GM12878 (cell line): ENCODE results near the gene FHIP1A. TPM values are rescaled to one million over a fixed set of nuclear protein-coding genes. Genes with fewer than 3 reads are reported as not detected.

Experiments
- ATAC-seq: fragments of 200-7000 bp; cut with Tn5 transposase; 3 replicates; pipeline ENCODE4 v1.9.1; 2020; ENCODE audit warnings: mild to moderate bottlenecking, moderate library complexity
- BruUV-seq: library from RNA; stranded (reverse); fragments of 400-500 nt; replicated peaks from 2 replicates; lab custom pipeline; 2021; lab: Mats Ljungman, UMichigan
- CTCF ChIA-PET: fragments of 300-600 bp; sonication (Branson Sonifier 250); formaldehyde crosslinking; extraction: SDS; loops from one replicate; lab custom pipeline; 2021; ENCODE audit warnings: inconsistent platforms; lab: Yijun Ruan, JAX
- POLR2A ChIA-PET: fragments of 350-600 bp; formaldehyde crosslinking; extraction: SDS; loops from one replicate; lab custom pipeline; 2021; ENCODE audit warnings: inconsistent platforms; lab: Charles Lee
- RAD21 ChIA-PET: fragments of 300-600 bp; sonication (Branson Sonifier 250); formaldehyde crosslinking; loops from one replicate; lab custom pipeline; 2023; ENCODE audit warnings: antibody characterized with exemption; ENCODE audit not compliant: unreplicated experiment; lab: Charles Lee
- SMC1A ChIA-PET: fragments of 300-600 bp; sonication (Branson Sonifier 250); formaldehyde crosslinking; loops from one replicate; lab custom pipeline; 2023; ENCODE audit not compliant: unreplicated experiment, uncharacterized antibody; lab: Charles Lee
- DNase-seq: peaks from one replicate; pipeline ENCODE4 v3.0.0-alpha.2; 2011; ENCODE audit warnings: low read depth, low spot score
- FAIRE-seq: peaks from 3 replicates; lab custom pipeline; 2011; peaks lifted over from hg19 to GRCh38; lab: Jason Lieb, UNC
- H2AFZ ChIP-seq: 2 replicates; pipeline ENCODE4 v1.6.0; 2011; ENCODE audit warnings: low read depth, low read length, control low read depth; ENCODE audit not compliant: control insufficient read depth
- H3K27ac ChIP-seq: 2 replicates; pipeline ENCODE4 v1.5.1; 2011; ENCODE audit warnings: control low read depth; ENCODE audit not compliant: control insufficient read depth, insufficient read depth
- H3K27me3 ChIP-seq, 2 experiments: replicated peaks in 1 of 2; 2 replicates each; pipeline versions ENCODE4 v1.6.0 to v1.6.1; 2011; ENCODE audit warnings: low read length in 1 of 2; ENCODE audit not compliant: control insufficient read depth in 2 of 2, insufficient read depth in 2 of 2
- H3K36me3 ChIP-seq, 2 experiments: 2 replicates each; pipeline ENCODE4 v1.5.1; 2011; ENCODE audit warnings: low read length in 1 of 2; ENCODE audit not compliant: control insufficient read depth in 2 of 2, insufficient read depth in 2 of 2
- H3K4me1 ChIP-seq: 2 replicates; pipeline ENCODE4 v1.6.1; 2011; ENCODE audit warnings: mild to moderate bottlenecking, low read length, moderate library complexity, mixed read lengths; ENCODE audit not compliant: control insufficient read depth, insufficient read depth
- H3K4me2 ChIP-seq: 2 replicates; pipeline ENCODE4 v1.6.0; 2011; ENCODE audit warnings: control low read depth; ENCODE audit not compliant: control insufficient read depth, insufficient read depth
- H3K4me3 ChIP-seq: fragments of 200-600 bp; sonication (generic); 2 replicates; pipeline ENCODE4 v1.5.1; 2016
- H3K79me2 ChIP-seq: 2 replicates; pipeline ENCODE4 v1.6.0; 2011; ENCODE audit warnings: low read length; ENCODE audit not compliant: control insufficient read depth, insufficient read depth
- H3K9ac ChIP-seq: 2 replicates; pipeline ENCODE4 v1.8.0; 2011; ENCODE audit warnings: low read length, control low read depth, mixed read lengths; ENCODE audit not compliant: control insufficient read depth, insufficient read depth
- H3K9me3 ChIP-seq: replicated peaks from 3 replicates; pipeline ENCODE4 v1.5.1; 2011; ENCODE audit warnings: mild to moderate bottlenecking, low read length; ENCODE audit not compliant: control insufficient read depth, insufficient read depth
- H4K20me1 ChIP-seq: 2 replicates; pipeline ENCODE4 v1.6.0; 2011; ENCODE audit not compliant: control insufficient read depth, insufficient read depth
- CBX3 ChIP-seq: fragments of 200-600 bp; sonication (generic); IDR thresholded peaks from 2 replicates; pipeline ENCODE4 v1.6.1; 2016; ENCODE audit warnings: low read depth, borderline replicate concordance
- CREB1 ChIP-seq: IDR thresholded peaks from 2 replicates; pipeline ENCODE4 v1.6.1; 2012; ENCODE audit warnings: low read depth, mild to moderate bottlenecking, inconsistent platforms
- EED ChIP-seq: sonication (generic); IDR thresholded peaks from 2 replicates; pipeline ENCODE4 v1.6.1; 2016; ENCODE audit warnings: antibody characterized with exemption, low read depth
- ESRRA ChIP-seq: IDR thresholded peaks from 2 replicates; pipeline ENCODE4 v1.6.1; 2012; ENCODE audit warnings: mild to moderate bottlenecking, low read length, improper control_type of control experiment
- HDAC2 ChIP-seq: fragments of 200-600 bp; sonication (generic); IDR thresholded peaks from 2 replicates; pipeline ENCODE4 v1.6.1; 2017
- JUNB ChIP-seq: IDR thresholded peaks from 2 replicates; pipeline ENCODE4 v1.6.1; 2016; ENCODE audit warnings: antibody characterized with exemption, mild to moderate bottlenecking
- MEF2B ChIP-seq: fragments of 450-650 bp; IDR thresholded peaks from 2 replicates; pipeline ENCODE4 v1.6.1; 2018; ENCODE audit warnings: mild to moderate bottlenecking, moderate library complexity; ENCODE audit not compliant: partially characterized antibody, poor library complexity, severe bottlenecking
- PAX5 ChIP-seq: IDR thresholded peaks from 2 replicates; pipeline ENCODE4 v1.6.1; 2011; ENCODE audit warnings: low read depth, low read length, borderline replicate concordance
- RBBP5 ChIP-seq: fragments of 200-600 bp; sonication (generic); conservative IDR thresholded peaks from 2 replicates; pipeline ENCODE4 v1.6.1; 2016
- RCOR1 ChIP-seq: conservative IDR thresholded peaks from 2 replicates; pipeline ENCODE4 v1.6.1; 2012; ENCODE audit warnings: low read depth, low read length, improper control_type of control experiment
- SIX5 ChIP-seq: IDR thresholded peaks from 2 replicates; pipeline ENCODE4 v1.6.1; 2011; ENCODE audit warnings: mild to moderate bottlenecking, low read depth, low read length, moderate library complexity; ENCODE audit not compliant: severe bottlenecking
- SMAD5 ChIP-seq: IDR thresholded peaks from 2 replicates; pipeline ENCODE4 v1.6.1; 2016; ENCODE audit warnings: antibody characterized with exemption, low read depth
- TARDBP ChIP-seq: IDR thresholded peaks from 2 replicates; pipeline ENCODE4 v1.6.1; 2016; ENCODE audit warnings: borderline replicate concordance
- WGBS: methylation state at CpG from one replicate; pipeline ENCODE4 v1.1.6; 2016; ENCODE audit warnings: low lambda C conversion rate; ENCODE audit not compliant: insufficient replicate concordance, insufficient coverage; ENCODE audit errors: missing lambda C conversion rate; 5-methylcytosine and 5-hydroxymethylcytosine counted together
- in situ Hi-C: fragments of 300-500 bp; cut with MboI; formaldehyde crosslinking; loops from 9 replicates; pipeline ENCODE4 v1.14.3; 2018; ENCODE audit warnings: mixed read lengths
- intact Hi-C: fragments of 100-400 bp; cut with micrococcal nuclease; formaldehyde crosslinking; loops from one replicate; pipeline ENCODE4 v1.14.2; 2022; ENCODE audit not compliant: unreplicated experiment
- polyA plus RNA-seq, 11 experiments: library from polyadenylated mRNA; depleted of rRNA in 4 of 11; unstranded in 6 of 11; stranded (reverse) in 5 of 11; fragments of >200 nt; fragmentation: Nextera tagmentation in 4 of 11; fragmentation: Illumina TruSeq in 1 of 11; extraction: Ambion mirVana in 4 of 11; extraction: Trizol in 1 of 11; gene quantifications; 1 replicate in 1 of 11; 2 replicates in 10 of 11; pipeline versions ENCODE4 v1.2.1 to v1.2.3, GENCODE V29; 2011 to 2016; ENCODE audit warnings: inconsistent platforms in 2 of 11, missing spikeins in 2 of 11, low read depth in 1 of 11
- total RNA-seq, 4 experiments: library from RNA; depleted of rRNA in 3 of 4; stranded (reverse); fragments of >200 nt in 3 of 4; fragmentation: Illumina TruSeq in 1 of 4; extraction: Trizol in 1 of 4; gene quantifications; 2 replicates each; pipeline versions ENCODE4 v1.2.1 to v1.2.3, GENCODE V29; 2013 to 2021
- TF ChIP-seq, protein P1 (sequence below): fragments of 450-650 bp; IDR thresholded peaks from 2 replicates; pipeline ENCODE4 v1.6.1; 2017; ENCODE audit warnings: mild to moderate bottlenecking

Gene FHIP1A
- total and polyA plus RNA-seq, 10 of the 15 experiments (the other 5 are each of a cell fraction or from before 2014, with no cell fraction given) = 0.02 to 5.5 (median 0.13) TPM; not detected in 1

GRCh38 chr4:151408380-151408629, 671 bp upstream of the FHIP1A start:
- Histone ChIP-seq H3K36me3 (no peaks in the 10 kb centered on the region), H2AFZ (peak overlapping the region; percentile 64), H4K20me1 (no peaks in the 10 kb centered on the region; the same call in 1 of the 2 replicates), H3K4me2 (peak overlapping the region; percentile 92), H3K27ac (no peak overlapping the region), H3K4me1 (peaks cover 17% of the 10 kb centered on the region), H3K79me2 (no peaks in the 10 kb centered on the region), H3K9ac (no peak overlapping the region), H3K27me3 (peaks cover 0 to 6% of the 10 kb centered on the region in 2 experiments; a peak in 2 of 4 replicates), H3K4me3 (peak overlapping the region; percentile 70), H3K9me3 (no peaks in the 10 kb centered on the region; the same call in 2 of the 3 replicates)
- POLR2A ChIA-PET = interaction anchor here (0.8 to 1.6 kb wide), 2 partner anchors 13 to 24 kb away, joined by 3 to 4 read pairs; no protein-coding TSS in a partner anchor
- CTCF ChIA-PET = interaction anchor here (0.8 to 1.3 kb wide), 2 partner anchors 22 to 46 kb away, joined by 3 read pairs; no protein-coding TSS in a partner anchor
- TF ChIP-seq RBBP5 (no peak), CBX3 (no peak), EED (no peak), JUNB (no peak), SIX5 (no peak), SMAD5 (no peak), ESRRA (no peak), CREB1 (no peak), RCOR1 (no peak), PAX5 (no peak), TARDBP (no peak), MEF2B (no peak), HDAC2 (no peak)
- TF ChIP-seq, protein P1, sequence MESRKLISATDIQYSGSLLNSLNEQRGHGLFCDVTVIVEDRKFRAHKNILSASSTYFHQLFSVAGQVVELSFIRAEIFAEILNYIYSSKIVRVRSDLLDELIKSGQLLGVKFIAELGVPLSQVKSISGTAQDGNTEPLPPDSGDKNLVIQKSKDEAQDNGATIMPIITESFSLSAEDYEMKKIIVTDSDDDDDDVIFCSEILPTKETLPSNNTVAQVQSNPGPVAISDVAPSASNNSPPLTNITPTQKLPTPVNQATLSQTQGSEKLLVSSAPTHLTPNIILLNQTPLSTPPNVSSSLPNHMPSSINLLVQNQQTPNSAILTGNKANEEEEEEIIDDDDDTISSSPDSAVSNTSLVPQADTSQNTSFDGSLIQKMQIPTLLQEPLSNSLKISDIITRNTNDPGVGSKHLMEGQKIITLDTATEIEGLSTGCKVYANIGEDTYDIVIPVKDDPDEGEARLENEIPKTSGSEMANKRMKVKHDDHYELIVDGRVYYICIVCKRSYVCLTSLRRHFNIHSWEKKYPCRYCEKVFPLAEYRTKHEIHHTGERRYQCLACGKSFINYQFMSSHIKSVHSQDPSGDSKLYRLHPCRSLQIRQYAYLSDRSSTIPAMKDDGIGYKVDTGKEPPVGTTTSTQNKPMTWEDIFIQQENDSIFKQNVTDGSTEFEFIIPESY = no peak
- SMC1A ChIA-PET = interaction anchor here (1.0 kb wide), 1 partner anchor 15 kb away, joined by 3 read pairs; no protein-coding TSS in a partner anchor
- in situ Hi-C loops (no loop called here), intact Hi-C loops (loop anchor here (5.0 kb wide), 1 partner anchor 46 kb away; no protein-coding TSS in a partner anchor)
- 13% methylated on average over 8 of the region's 8 CpGs for whole genome bisulfite sequencing
- ATAC-seq = peak; percentile 11; the same call in 2 of the 3 replicates
- no peak for FAIRE-seq
- no peak for DNase-seq
- TSS peak; percentile 70 for BruUV-seq
- RAD21 ChIA-PET = no interaction called here
